ENCODE data around the gene LDHB. TPM values are rescaled to one million over a fixed set of nuclear protein-coding genes. Genes with fewer than 3 reads are reported as not detected.

LDHB gene
- total RNA-seq, 3 donors from 2014 or later: 95.4 to 347 (median 252) TPM

- Histone ChIP-seq H3K4me1 (ENCODE audit: low read depth) (no peaks in the 10 kb centered on the region), H3K4me3 (no peak overlapping the region), H3K9me3 (no peaks in the 10 kb centered on the region), H3K36me3 (ENCODE audit: low read depth) (no peaks in the 10 kb centered on the region)
- no peak for ATAC-seq
- no peak for TF ChIP-seq CTCF (IDR thresholded peaks at IDR 0.05)
- no peak for DNase-seq
- intact Hi-C loops (cut with DNase I, micrococcal nuclease): no loop called here
Measured at GRCh38 chr12:21585485-21585884, 72.2 kb downstream of the LDHB start.

Other genes with a start within 250 kb of the LDHB start
- gene PYROXD1, start 220.2 kb downstream of the LDHB start, total RNA-seq: 10 to 100 TPM; 27.0 to 48.4 (median 37.5) TPM
- gene RECQL, start 156.2 kb downstream of the LDHB start, total RNA-seq: 10 to 100 TPM in 2 of 3 donors, 1 to 10 TPM in 1; 9.3 to 29.6 (median 16.2) TPM
- 10 to 100 TPM; 15.4 to 22.0 (median 21.5) TPM for gene GOLT1B, start 156.1 kb downstream of the LDHB start, total RNA-seq
- under 1 TPM in 1 of 3 donors, not detected in 2; 0.13 TPM for gene SPX, start 131.5 kb downstream of the LDHB start, total RNA-seq
- gene GYS2, start 53.0 kb downstream of the LDHB start, total RNA-seq: not detected
- 10 to 100 TPM in 1 of 3 donors, 1 to 10 TPM in 1, under 1 TPM in 1; 0.96 to 15.3 (median 1.8) TPM for gene KCNJ8, start 116.9 kb upstream of the LDHB start, total RNA-seq

All from mucosa of descending colon (tissue), 3 donors.